Measurements from ENCODE around the gene ZNF280B.

The ZNF280B gene

GRCh38 chr22:22528780-22529179 is 20.2 kb upstream of the ZNF280B start:
- no peak for TF ChIP-seq CTCF (IDR thresholded peaks at IDR 0.05; ENCODE audit: low read depth, low read length)
- in situ Hi-C loops (cut with HindIII; ENCODE audit: low sequenced_read_pairs) = no loop called here
- no peak for DNase-seq (ENCODE audit: low read depth, low spot score)
- H3K4me3 ChIP-seq (ENCODE audit: low read depth, low read length) = no peak overlapping the region

GRCh38 chr22:22527312-22527711 is 18.8 kb upstream of the ZNF280B start:
- in situ Hi-C loops (cut with HindIII; ENCODE audit: low sequenced_read_pairs) = no loop called here
- TF ChIP-seq CTCF (IDR thresholded peaks at IDR 0.05; ENCODE audit: low read depth, low read length) = no peak
- no peak overlapping the region for H3K4me3 ChIP-seq (ENCODE audit: low read depth, low read length)
- DNase-seq (ENCODE audit: low read depth, low spot score) = no peak

GRCh38 chr22:22526125-22526912 is 17.8 kb upstream of the ZNF280B start:
- no peak for DNase-seq (ENCODE audit: low read depth, low spot score)
- no peak for TF ChIP-seq CTCF (IDR thresholded peaks at IDR 0.05; ENCODE audit: low read depth, low read length)
- in situ Hi-C loops (cut with HindIII; ENCODE audit: low sequenced_read_pairs) = no loop called here
- H3K4me3 ChIP-seq (ENCODE audit: low read depth, low read length) = no peak overlapping the region

- H3K4me3 ChIP-seq (ENCODE audit: low read depth, low read length) = no peak overlapping the region
- no peak for DNase-seq (ENCODE audit: low read depth, low spot score)
- in situ Hi-C loops (cut with HindIII; ENCODE audit: low sequenced_read_pairs) = no loop called here
- TF ChIP-seq CTCF (IDR thresholded peaks at IDR 0.05; ENCODE audit: low read depth, low read length) = no peak
These were observed 15.0 kb upstream of the ZNF280B start for GRCh38 chr22:22523494-22523893.

- in situ Hi-C loops (cut with HindIII; ENCODE audit: low sequenced_read_pairs) = no loop called here
- no peak for TF ChIP-seq CTCF (IDR thresholded peaks at IDR 0.05; ENCODE audit: low read depth, low read length)
- DNase-seq (ENCODE audit: low read depth, low spot score) = no peak
- no peak overlapping the region for H3K4me3 ChIP-seq (ENCODE audit: low read depth, low read length)
These were observed 13.1 kb upstream of the ZNF280B start for GRCh38 chr22:22521631-22522030.

- no peak overlapping the region for H3K4me3 ChIP-seq (ENCODE audit: low read depth, low read length)
- no peak for DNase-seq (ENCODE audit: low read depth, low spot score)
- TF ChIP-seq CTCF (IDR thresholded peaks at IDR 0.05; ENCODE audit: low read depth, low read length) = no peak
- in situ Hi-C loops (cut with HindIII; ENCODE audit: low sequenced_read_pairs) = no loop called here
These were observed 12.4 kb upstream of the ZNF280B start for GRCh38 chr22:22520667-22521602.
